ENCODE results near the gene P3H2. TPM values are rescaled to one million over a fixed set of nuclear protein-coding genes. Genes with fewer than 3 reads are reported as not detected.

The P3H2 gene
- total RNA-seq, 6 experiments from 2014 or later, result 37.6 to 43.2 (median 39.5) TPM

DNA sequence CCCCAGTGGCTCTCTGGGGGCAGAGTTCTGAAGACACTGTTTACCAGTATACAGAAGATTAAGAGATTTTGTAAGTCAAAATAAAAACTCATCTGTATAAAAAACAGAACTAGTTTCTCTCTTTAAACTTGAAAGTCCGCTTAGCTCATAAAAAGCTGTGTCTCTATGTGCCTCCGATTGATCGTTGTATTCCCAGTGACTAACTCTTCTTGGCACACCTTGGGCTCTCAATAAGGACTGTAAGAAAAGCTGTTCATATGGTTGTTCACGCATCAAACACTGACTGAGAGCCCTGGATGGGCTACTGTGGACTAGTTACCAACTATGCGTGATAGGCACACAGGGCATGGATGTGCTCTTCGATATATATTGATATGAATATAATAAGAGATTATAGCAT, 107.9 kb downstream of the P3H2 start:
- no peaks in the 10 kb centered on the region for H3K27me3 Mint-ChIP-seq (ENCODE audit: insufficient read depth)
- no peaks in the 10 kb centered on the region for H3K9me3 Mint-ChIP-seq
- peak overlapping the region; percentile 62; the same call in 1 of the 2 replicates for H3K4me3 Mint-ChIP-seq
- no peak for DNase-seq
- peaks cover 5% of the 10 kb centered on the region; the same call in 1 of the 2 replicates for H3K36me3 Mint-ChIP-seq (ENCODE audit: low read depth)
- H3K4me1 Mint-ChIP-seq (ENCODE audit: low read depth), result peaks cover 64% of the 10 kb centered on the region
- peak overlapping the region; percentile 57 for H3K27ac Mint-ChIP-seq
- TF ChIP-seq CTCF (IDR thresholded peaks at IDR 0.05), result peak; percentile 35

DNA sequence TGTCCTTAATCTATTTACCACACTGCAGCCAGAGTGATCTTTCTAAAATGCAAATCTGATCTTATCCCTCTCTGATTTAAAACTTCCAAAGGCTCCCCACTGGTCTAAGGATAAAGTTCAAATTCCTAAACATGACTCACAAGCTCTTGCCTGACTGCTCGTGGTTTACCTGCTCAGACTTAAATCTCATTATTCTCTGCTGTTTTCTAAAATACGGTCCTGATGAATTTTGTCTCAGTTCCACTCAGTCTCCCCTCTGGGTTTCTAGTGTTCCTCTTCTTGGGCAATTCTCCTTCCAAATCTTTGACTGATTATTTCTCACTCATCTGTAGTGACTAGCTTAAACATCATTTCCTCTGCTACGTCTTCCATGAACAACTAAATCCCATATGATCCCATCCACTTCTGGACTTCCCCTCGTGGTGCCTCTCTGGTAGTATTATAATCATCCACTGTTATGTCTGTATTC, 108.3 kb downstream of the P3H2 start:
- H3K36me3 Mint-ChIP-seq (ENCODE audit: low read depth), result peaks cover 5% of the 10 kb centered on the region; the same call in 1 of the 2 replicates

DNA sequence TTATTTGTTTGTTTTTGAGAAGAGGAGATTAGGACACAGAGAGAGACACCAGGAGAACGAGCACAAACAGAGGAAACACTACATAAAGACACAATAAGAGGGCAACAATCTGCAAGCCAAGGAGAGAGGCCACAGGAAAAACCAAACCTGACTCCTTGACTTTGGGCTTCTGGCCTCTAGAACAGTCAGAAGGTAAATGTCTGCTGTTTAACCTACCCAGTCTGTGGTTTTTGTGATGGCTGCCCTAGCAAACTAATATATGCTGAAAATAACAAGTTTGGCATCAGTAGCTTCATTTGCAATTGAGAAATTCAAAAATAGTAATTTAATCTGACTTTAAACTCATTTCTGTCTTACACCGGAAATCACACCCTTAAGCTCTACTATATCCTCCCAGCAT, 110.2 kb downstream of the P3H2 start:
- Mint-ChIP-seq H3K9me3 (no peaks in the 10 kb centered on the region), H3K4me3 (no peak overlapping the region), H3K27ac (no peak overlapping the region), H3K4me1 (ENCODE audit: low read depth) (peaks cover 53% of the 10 kb centered on the region), H3K27me3 (ENCODE audit: insufficient read depth) (no peaks in the 10 kb centered on the region), H3K36me3 (ENCODE audit: low read depth) (peaks cover 5% of the 10 kb centered on the region; the same call in 1 of the 2 replicates)
- no peak for DNase-seq
- no peak for TF ChIP-seq CTCF (IDR thresholded peaks at IDR 0.05)

More for the DNA sequence above, 108.3 kb downstream of the P3H2 start:
- Mint-ChIP-seq H3K9me3 (no peaks in the 10 kb centered on the region), H3K4me1 (ENCODE audit: low read depth) (peaks cover 60% of the 10 kb centered on the region), H3K27me3 (ENCODE audit: insufficient read depth) (no peaks in the 10 kb centered on the region), H3K27ac (peak overlapping the region; percentile 57), H3K4me3 (peak overlapping the region; percentile 62)
- DNase-seq, result peak; percentile 35
- TF ChIP-seq CTCF (IDR thresholded peaks at IDR 0.05), result no peak

DNA sequence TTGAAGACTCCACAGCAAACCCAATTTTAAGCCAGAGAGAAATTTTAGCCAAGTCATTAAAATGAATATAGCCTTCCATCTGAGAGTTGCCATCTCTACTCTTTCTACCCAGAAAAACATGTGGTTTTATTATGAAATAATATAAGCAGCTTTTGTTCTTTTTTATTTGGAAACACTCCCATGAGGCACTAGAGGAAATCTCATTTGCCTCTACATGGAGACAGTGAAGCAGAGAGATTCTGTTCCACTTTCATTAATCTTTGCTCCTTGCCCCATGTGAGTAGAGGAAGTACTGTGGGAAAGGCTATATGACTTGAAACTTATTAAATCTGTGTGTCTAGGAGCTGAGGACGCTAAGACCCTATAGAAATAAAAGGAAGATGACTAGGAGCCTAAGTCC, 111.1 kb downstream of the P3H2 start:
- Mint-ChIP-seq H3K4me1 (ENCODE audit: low read depth) (peaks cover 55% of the 10 kb centered on the region), H3K36me3 (ENCODE audit: low read depth) (peaks cover 5% of the 10 kb centered on the region; the same call in 1 of the 2 replicates), H3K27me3 (ENCODE audit: insufficient read depth) (no peaks in the 10 kb centered on the region), H3K9me3 (no peaks in the 10 kb centered on the region), H3K4me3 (no peak overlapping the region), H3K27ac (no peak overlapping the region)
- no peak for TF ChIP-seq CTCF (IDR thresholded peaks at IDR 0.05)
- DNase-seq, result no peak

DNA sequence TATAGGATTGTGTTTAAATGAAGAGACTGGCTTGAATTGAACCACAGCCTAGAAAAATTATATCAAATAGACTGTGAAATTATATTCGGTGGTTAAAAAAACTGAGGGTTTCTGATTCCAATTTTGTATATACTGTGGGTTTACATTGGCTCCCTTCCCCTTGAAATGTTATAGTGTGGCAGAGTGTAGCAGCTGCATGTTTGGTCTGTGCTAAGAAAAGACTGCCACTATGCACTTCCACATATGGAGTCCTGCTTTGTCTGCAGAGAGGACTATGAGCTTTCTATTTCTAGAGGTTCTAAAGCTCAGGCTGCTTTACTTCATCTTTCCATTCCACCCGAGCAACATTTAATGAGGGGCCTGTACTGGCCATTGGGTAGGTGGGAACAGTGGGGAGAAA, 112.3 kb downstream of the P3H2 start:
- Mint-ChIP-seq H3K27ac (no peak overlapping the region), H3K9me3 (no peaks in the 10 kb centered on the region), H3K4me1 (ENCODE audit: low read depth) (peaks cover 51% of the 10 kb centered on the region), H3K27me3 (ENCODE audit: insufficient read depth) (no peaks in the 10 kb centered on the region), H3K4me3 (no peak overlapping the region), H3K36me3 (ENCODE audit: low read depth) (peaks cover 5% of the 10 kb centered on the region; the same call in 1 of the 2 replicates)
- DNase-seq, result no peak
- TF ChIP-seq CTCF (IDR thresholded peaks at IDR 0.05), result no peak

Data from HFFc6 (cell line).